Measurements from ENCODE around the gene RBM27.

DNA sequence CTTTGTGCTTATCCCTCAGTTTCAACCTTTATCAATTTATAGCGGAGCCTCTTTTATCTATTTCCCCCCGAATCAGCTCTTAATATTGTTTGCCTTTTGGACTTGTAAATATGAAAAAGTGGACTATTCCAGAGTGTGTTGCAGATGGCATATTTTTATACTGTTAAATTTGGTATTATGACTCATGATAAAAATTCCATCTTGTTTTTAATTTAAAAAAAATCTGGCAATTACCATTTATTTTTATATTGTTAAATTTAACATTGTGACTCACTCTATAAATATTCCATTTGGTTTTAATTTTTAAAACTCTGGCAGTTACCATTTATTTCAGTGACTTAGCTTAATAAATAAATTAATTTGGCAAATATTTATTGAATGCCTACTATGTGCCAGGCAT lies 37.5 kb downstream of the RBM27 start:
- TF ChIP-seq, protein P1, sequence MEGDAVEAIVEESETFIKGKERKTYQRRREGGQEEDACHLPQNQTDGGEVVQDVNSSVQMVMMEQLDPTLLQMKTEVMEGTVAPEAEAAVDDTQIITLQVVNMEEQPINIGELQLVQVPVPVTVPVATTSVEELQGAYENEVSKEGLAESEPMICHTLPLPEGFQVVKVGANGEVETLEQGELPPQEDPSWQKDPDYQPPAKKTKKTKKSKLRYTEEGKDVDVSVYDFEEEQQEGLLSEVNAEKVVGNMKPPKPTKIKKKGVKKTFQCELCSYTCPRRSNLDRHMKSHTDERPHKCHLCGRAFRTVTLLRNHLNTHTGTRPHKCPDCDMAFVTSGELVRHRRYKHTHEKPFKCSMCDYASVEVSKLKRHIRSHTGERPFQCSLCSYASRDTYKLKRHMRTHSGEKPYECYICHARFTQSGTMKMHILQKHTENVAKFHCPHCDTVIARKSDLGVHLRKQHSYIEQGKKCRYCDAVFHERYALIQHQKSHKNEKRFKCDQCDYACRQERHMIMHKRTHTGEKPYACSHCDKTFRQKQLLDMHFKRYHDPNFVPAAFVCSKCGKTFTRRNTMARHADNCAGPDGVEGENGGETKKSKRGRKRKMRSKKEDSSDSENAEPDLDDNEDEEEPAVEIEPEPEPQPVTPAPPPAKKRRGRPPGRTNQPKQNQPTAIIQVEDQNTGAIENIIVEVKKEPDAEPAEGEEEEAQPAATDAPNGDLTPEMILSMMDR (IDR thresholded peaks at IDR 0.05), result no peak
- no peak for TF ChIP-seq POLR2A (IDR thresholded peaks at IDR 0.05)
